Fibroblast of pulmonary artery (primary cell): ENCODE results near the gene KLC3.

ENCODE experiments used
- DNase-seq: peaks from one replicate; pipeline ENCODE4 v3.0.0-alpha.2; 2010; ENCODE audit warnings: low read depth
- H3K4me3 ChIP-seq: replicated peaks from 2 replicates; pipeline ENCODE4 v1.5.1; 2011; ENCODE audit warnings: low read depth, mild to moderate bottlenecking, control low read depth, low read length, moderate library complexity
- TF ChIP-seq, protein P1 (sequence below): IDR thresholded peaks from 2 replicates; pipeline ENCODE4 v1.5.1; 2011; ENCODE audit warnings: mild to moderate bottlenecking, control low read depth, low read length, inconsistent platforms; ENCODE audit errors: missing control alignments

Gene KLC3

DNA sequence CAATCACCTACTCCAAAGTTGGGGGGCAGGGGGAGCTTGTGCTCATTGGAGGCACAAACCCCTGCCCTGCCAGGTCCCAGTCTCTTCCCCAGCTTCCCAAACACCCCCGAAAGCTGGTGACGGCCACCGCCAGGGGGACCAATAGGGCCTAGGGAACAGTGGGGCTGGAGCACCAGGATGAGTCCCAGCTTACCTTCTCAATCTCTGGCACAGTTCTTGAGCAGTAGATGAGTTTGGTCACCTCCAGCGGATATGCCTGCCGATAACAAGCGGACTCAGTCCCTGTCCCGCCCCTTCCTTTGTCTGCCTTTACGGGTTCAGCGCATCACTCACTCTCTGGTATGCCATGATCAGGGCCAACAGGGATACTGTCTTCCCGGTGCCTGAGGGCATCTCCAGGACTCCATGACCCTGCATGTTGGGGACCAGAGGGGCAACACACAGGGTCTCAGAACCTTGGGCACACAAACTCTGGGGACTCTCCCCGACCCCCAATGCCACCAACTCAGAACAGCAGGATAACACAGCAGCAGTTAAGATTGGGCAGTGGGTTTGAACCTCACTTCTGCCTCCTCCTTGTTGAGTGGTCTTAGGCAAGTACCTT lies 28.3 kb downstream of the KLC3 start:
- no peak overlapping the region for H3K4me3 ChIP-seq

DNA sequence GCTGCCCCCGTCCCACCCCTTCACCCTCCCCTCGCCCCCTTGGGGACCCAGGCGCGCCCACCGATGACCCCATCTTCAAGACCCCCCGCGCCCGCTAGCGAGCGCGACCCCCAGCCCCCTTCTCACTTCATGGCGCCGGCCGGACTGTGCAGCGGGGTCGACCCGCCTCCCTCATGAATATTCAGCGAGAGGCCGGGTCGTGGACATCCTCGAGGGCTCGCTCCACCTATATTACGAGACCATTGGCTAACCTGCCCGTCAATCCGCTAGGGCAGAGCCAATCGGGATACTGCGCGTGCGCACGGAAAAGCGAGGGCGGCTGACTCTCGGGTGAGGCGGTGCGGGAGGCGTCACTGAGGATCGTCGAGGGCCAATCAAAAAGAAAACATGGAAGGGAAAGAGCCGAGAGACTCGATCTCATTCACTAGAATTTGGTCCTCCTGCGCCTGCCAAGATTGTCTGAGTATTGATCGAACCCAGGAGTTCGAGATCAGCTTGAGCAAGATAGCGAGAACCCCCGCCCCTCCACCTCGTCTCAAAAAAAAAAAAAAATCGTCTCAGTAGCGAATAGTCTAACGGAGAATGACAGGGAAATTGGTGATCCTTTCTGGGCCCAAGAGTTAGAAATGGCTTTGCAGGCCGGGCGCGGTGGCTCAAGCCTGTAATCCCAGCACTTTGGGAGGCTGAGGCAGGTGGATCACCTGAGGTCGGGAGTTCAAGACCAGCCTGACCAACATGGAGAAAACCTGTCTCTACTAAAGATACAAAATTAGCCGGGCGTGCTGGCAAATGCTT lies 30.1 kb downstream of the KLC3 start, which contains the start of gene ERCC2:
Gene ERCC2, minus strand, starts transcription at position 164 of the 795 bp plus-strand sequence. Its CDS starts 33 bp downstream, at position 131.
- TF ChIP-seq, protein P1, sequence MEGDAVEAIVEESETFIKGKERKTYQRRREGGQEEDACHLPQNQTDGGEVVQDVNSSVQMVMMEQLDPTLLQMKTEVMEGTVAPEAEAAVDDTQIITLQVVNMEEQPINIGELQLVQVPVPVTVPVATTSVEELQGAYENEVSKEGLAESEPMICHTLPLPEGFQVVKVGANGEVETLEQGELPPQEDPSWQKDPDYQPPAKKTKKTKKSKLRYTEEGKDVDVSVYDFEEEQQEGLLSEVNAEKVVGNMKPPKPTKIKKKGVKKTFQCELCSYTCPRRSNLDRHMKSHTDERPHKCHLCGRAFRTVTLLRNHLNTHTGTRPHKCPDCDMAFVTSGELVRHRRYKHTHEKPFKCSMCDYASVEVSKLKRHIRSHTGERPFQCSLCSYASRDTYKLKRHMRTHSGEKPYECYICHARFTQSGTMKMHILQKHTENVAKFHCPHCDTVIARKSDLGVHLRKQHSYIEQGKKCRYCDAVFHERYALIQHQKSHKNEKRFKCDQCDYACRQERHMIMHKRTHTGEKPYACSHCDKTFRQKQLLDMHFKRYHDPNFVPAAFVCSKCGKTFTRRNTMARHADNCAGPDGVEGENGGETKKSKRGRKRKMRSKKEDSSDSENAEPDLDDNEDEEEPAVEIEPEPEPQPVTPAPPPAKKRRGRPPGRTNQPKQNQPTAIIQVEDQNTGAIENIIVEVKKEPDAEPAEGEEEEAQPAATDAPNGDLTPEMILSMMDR, result no peak
- peak; percentile 99 for DNase-seq
- H3K4me3 ChIP-seq, result peak within 1 kb of the TSS; percentile 81

More for the DNA sequence above, 28.3 kb downstream of the KLC3 start:
- no peak for DNase-seq
- TF ChIP-seq, protein P1, result no peak

DNA sequence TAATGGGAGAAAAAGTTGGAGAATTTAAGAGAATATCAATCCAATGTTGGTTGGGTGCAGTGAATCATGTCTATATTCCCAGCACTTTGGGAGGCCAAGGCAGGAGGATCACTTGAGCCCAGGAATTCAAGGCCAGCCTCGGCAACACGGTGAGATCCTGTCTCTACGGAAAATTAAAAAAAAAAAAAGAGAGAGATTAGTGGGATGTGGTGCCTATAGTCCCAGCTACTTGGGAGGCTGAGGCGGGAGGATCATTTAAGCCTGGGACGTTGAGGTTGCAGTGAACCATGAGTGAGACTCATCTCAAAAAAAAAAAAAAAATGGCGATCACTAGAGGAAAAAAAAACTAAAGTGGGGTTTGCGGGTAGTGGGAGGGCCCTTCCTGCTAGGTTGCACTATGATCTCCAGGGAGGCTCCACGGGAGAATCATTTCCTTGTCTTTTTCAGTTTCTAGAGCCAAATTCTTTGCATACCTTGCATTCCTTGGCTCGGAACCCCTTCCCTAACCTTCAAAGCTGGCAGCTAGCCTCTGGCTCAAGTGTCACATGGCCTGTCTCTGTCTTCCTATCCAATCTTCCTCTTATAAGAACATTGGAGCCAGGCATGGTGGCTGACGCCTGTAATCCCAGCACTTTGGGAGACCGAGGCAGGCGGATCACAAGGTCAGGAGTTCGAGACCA lies 35.6 kb downstream of the KLC3 start:
- H3K4me3 ChIP-seq, result no peak overlapping the region
- peak; percentile 97 for DNase-seq
- TF ChIP-seq, protein P1, result no peak

DNA sequence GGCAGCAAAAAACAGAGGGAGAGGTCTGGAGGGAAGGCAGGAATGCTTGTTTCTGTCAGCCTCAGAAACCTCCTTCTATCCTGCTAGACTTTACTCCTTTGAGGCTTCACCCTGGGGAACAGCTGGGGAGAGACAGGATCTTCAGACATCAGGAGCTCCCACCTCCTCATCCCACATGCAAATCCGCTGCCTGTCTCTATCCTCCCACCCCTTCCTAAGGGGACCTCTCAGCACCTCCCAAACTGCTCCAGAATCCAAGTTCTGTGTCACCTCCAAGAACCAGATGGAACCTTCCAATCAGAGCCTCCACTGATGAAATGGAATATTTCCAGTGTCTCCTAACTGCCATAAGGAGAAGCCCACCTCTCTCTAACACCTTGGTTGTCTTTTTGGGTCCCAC lies 39.6 kb downstream of the KLC3 start:
- DNase-seq, result no peak
- no peak overlapping the region for H3K4me3 ChIP-seq
- TF ChIP-seq, protein P1, result no peak

DNA sequence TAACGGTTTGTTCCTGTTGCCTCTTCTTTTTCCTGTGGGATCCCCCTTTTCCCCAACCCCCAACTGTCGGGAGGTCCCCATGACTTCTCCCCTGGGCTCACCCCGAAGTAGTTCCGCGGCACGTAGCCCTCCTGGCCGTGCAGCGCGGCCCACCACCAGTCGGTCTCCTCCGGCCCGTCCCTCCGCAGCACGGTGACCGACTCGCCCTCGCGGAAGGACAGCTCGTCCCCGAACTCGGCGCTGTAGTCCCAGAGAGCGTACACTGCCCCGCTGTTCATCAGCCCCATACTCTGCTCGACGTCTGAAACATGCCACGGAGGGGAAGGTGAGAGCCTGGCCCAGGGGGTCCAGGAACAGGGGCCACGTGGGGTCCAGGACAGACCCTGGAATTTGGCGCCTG lies 41.9 kb downstream of the KLC3 start:
- no peak for DNase-seq
- TF ChIP-seq, protein P1, result no peak

DNA sequence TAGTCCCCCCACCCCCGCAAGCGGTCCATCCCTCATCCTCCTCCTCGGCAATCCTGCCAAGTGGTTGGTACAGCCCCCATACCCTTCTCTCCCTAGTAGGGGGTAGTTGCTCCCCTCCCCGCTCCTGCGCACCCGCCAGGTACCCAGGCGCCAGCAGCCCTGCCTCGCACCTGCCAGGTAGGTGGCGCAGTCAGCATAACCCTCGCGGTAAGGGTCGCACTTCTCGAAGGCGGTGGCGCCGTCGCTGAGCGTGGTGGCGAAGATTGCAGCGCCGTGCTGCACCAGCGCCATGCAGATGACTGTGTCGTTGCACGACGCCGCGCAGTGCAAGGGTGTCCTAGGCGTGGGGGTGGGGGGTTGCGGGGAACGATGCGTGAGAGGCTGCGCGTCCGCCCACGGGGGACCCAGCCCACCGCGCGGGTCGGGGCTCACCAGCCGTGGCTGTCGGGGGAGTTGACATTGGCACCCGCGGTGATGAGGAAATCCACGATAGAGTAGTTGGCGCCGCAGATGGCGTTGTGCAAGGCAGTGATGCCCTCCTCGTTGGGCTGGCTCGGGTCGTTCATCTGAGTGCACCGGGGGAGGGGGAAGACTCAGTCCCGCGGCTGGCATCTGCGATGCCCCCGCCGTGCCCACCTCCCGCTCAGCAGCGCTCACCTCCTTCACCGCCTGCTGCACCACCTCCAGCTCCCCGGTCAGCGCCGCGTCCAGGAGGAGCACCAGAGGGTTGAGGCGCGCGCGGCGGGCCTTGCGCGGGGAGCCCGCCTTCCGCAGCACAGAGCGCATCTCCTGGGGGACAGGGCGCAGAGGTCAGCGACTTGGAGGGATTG lies 45.1 kb downstream of the KLC3 start:
- peak overlapping the region; percentile 3 for H3K4me3 ChIP-seq
- TF ChIP-seq, protein P1, result no peak
- DNase-seq, result no peak

More for the DNA sequence above, 41.9 kb downstream of the KLC3 start:
- H3K4me3 ChIP-seq, result no peak overlapping the region
